Activated CD4-positive, alpha-beta T cell treated with anti-CD3 and anti-CD28 coated beads, Interleukin-2, amount 10 ng/mL, durations not matched to agents 7 days and 5 days (primary cell): ENCODE measurements around the gene VPS26C. TPM values are rescaled to one million over a fixed set of nuclear protein-coding genes. Genes with fewer than 3 reads are reported as not detected.
A peak's percentile ranks its signal among the peaks of the same experiment; 100 is the strongest.

Experiments used
- CTCF ChIA-PET: fragments of 350-600 bp; sonication (Branson Sonifier 250); formaldehyde crosslinking; loops from one replicate; lab custom pipeline; 2021; ENCODE audit warnings: antibody characterized with exemption; lab: Charles Lee
- POLR2A ChIA-PET: fragments of 350-600 bp; sonication (Branson Sonifier 250); formaldehyde crosslinking; loops from one replicate; lab custom pipeline; 2021; ENCODE audit warnings: antibody characterized with exemption; lab: Charles Lee
- DNase-seq: peaks from one replicate; pipeline ENCODE4 v3.0.0-alpha.2; 2020
- H3K27ac Mint-ChIP-seq: one replicate; pipeline ENCODE4 v1.8.0; 2021; ENCODE audit warnings: mild to moderate bottlenecking, moderate library complexity, mixed read lengths
- H3K27me3 Mint-ChIP-seq: one replicate; pipeline ENCODE4 v1.8.0; 2021; ENCODE audit warnings: mixed read lengths
- H3K36me3 Mint-ChIP-seq: one replicate; pipeline ENCODE4 v1.8.0; 2021; ENCODE audit warnings: low read depth, mixed read lengths
- H3K4me1 Mint-ChIP-seq: one replicate; pipeline ENCODE4 v1.8.0; 2021; ENCODE audit warnings: mixed read lengths
- H3K4me3 Mint-ChIP-seq: one replicate; pipeline ENCODE4 v1.8.0; 2021; ENCODE audit warnings: mild to moderate bottlenecking, moderate library complexity, mixed read lengths
- H3K9me3 Mint-ChIP-seq: one replicate; pipeline ENCODE4 v1.8.0; 2021; ENCODE audit warnings: mixed read lengths
- total RNA-seq, 2 experiments: library from RNA; stranded (reverse); gene quantifications; one replicate each; pipeline ENCODE4 v1.2.3, GENCODE V29; 2021

The VPS26C gene
- total RNA-seq, 2 experiments from 2014 or later = 80.1 to 85.6 TPM

DNA sequence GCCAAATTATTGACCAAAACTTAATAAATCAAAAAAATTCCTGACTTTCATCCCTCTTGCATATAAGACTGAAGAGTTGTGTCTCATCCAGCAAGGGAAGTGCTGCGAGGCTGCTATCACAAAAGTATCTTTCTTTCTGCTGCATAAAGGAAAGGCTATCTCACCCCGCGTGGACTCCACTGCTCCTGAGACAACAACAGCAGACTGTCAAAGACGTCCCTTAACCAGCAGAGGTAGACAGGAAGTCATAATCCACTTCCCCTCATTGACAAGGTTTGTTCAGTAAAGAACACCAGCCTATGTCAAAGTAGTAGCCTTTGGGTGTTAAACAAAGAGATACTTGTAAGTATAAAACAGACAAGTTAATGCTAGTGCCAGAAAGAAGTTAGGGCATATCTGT, 29.4 kb downstream of the VPS26C start:
- peak overlapping the region; percentile 85 for H3K27ac Mint-ChIP-seq
- H3K36me3 Mint-ChIP-seq = peaks cover 48% of the 10 kb centered on the region
- no peaks in the 10 kb centered on the region for H3K27me3 Mint-ChIP-seq
- H3K4me1 Mint-ChIP-seq = peaks cover 52% of the 10 kb centered on the region
- ChIA-PET POLR2A (no interaction called here), CTCF (interaction anchor here (1.2 kb wide), 1 partner anchor 12 kb away, joined by 3 read pairs; no protein-coding TSS in a partner anchor)
- H3K4me3 Mint-ChIP-seq = no peak overlapping the region
- DNase-seq = peak; percentile 30
- no peaks in the 10 kb centered on the region for H3K9me3 Mint-ChIP-seq

DNA sequence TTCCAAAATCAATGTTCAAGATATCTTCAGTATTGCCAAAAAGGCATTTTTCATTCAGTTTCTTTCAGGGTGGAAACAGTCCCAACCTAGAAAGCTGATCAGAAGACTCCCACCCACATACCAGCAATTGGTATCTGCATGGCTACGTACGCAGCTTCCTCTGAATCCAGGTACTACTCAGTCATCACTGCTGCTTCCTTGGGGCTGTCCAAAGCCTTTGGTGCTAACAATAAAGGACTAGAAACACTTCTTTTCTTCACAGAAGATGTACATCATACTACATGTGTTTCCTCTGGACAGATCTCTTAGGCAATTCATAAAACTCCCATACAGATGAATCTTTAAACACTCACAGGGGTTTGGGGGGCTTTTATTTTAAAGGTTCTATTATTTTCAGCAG, 29.8 kb downstream of the VPS26C start:
- ChIA-PET CTCF (no interaction called here), POLR2A (no interaction called here)
- no peak overlapping the region for H3K4me3 Mint-ChIP-seq
- H3K27ac Mint-ChIP-seq = peak overlapping the region; percentile 85
- no peaks in the 10 kb centered on the region for H3K9me3 Mint-ChIP-seq
- DNase-seq = no peak
- H3K4me1 Mint-ChIP-seq = peaks cover 49% of the 10 kb centered on the region
- H3K27me3 Mint-ChIP-seq = no peaks in the 10 kb centered on the region
- H3K36me3 Mint-ChIP-seq = peaks cover 52% of the 10 kb centered on the region

DNA sequence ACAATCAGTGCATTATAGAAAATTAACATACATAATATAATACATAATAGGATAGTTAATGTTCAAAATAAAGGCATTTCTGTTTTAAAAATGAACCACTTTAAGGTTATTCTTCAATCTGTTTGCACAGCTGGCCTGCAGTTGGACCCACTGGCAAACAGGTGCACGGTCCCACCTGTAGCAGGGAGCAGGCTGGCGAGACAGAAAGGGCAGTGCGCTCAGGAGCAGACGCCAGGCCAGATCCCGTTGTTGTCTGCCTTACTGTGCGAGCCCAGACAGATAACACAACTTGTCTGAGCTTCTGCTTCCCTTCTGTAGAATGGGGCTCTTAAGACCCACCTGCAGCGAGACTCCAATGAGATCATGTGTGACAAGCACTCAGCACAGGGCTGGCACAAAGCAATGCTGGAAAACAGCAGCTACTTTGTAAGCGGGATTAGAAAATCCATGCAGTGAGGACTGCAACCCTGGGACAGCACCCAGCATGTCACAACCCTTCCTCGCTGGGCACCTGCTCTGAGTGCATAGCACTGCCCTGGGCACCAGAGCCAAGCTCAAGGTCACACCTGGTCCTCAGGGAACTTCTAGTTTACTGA, 33.5 kb downstream of the VPS26C start:
- ChIA-PET CTCF (interaction anchor here (0.7 to 2.2 kb wide), 3 partner anchors 10 to 13 kb away, joined by 3 to 4 read pairs (median 4); no protein-coding TSS in a partner anchor), POLR2A (no interaction called here)
- Mint-ChIP-seq H3K4me1 (peaks cover 27% of the 10 kb centered on the region), H3K27ac (no peak overlapping the region), H3K9me3 (no peaks in the 10 kb centered on the region), H3K36me3 (peaks cover 51% of the 10 kb centered on the region), H3K27me3 (no peaks in the 10 kb centered on the region), H3K4me3 (no peak overlapping the region)
- DNase-seq = no peak

DNA sequence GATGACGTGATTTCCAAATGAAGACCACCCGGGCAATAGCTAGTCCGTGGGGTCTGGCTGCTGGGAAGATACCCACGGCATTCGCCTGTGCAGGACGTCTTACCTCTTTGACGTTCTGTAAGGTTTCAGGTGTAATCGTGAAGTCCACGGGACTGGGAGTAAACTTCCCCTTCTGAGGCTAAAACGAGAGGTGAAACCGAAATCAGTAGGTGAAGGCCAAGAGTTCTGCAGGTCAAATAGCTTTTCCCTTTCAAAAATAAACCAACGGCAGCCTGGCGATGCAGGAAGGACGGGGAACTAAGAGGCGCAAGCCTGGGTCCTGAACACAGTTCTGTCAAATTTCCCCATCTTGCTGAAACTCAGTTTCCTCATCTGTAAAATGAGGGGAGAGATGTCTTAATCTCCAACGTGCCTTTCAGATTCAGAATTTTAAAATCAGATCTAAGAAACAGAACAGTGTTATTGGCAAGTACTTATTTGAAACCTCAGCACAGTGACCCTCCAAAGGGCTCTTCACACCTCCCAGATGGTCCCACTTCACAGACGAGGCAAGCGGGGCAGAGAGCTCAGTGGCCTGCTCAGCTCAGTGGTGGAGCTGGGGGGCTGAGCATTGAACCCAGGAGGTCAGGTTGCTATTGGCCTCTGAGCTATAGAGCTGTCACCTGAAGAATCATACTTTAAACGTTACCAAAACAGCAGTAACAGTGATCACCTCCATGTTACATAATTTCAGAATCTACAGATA, 34.7 kb downstream of the VPS26C start:
- H3K4me3 Mint-ChIP-seq = no peak overlapping the region
- CTCF ChIA-PET = interaction anchor here (2.2 kb wide), 1 partner anchor 11 kb away, joined by 4 read pairs; no protein-coding TSS in a partner anchor
- H3K27me3 Mint-ChIP-seq = no peaks in the 10 kb centered on the region
- POLR2A ChIA-PET = no interaction called here
- no peaks in the 10 kb centered on the region for H3K9me3 Mint-ChIP-seq
- no peak for DNase-seq
- peaks cover 52% of the 10 kb centered on the region for H3K36me3 Mint-ChIP-seq
- no peak overlapping the region for H3K27ac Mint-ChIP-seq
- H3K4me1 Mint-ChIP-seq = peaks cover 15% of the 10 kb centered on the region

DNA sequence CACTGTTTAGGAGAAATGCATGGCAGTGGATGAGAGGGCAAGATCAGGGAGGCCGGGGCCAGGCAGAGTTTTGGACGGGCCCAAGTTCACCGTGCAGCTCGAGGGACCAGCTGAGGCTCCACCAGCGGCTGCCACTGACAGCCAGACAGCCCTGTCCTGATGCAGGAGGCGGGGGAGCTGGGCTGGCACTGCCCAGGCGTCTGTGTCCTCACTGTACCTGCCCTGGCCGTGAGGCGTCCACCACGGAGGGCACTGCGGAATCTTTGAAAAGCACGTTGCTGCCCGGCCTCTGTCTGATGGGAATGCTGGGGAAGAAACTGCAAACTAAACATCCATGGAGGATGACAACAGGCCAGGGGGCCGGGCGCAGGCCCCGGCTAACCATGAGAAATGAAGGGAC, 35.5 kb downstream of the VPS26C start:
- Mint-ChIP-seq H3K4me3 (no peak overlapping the region), H3K4me1 (peaks cover 13% of the 10 kb centered on the region), H3K27me3 (no peaks in the 10 kb centered on the region), H3K36me3 (peaks cover 48% of the 10 kb centered on the region), H3K9me3 (no peaks in the 10 kb centered on the region), H3K27ac (no peak overlapping the region)
- DNase-seq = no peak
- ChIA-PET CTCF (interaction anchor here (0.5 to 0.9 kb wide), 2 partner anchors 15 to 24 kb away, joined by 3 to 4 read pairs; no protein-coding TSS in a partner anchor), POLR2A (no interaction called here)

DNA sequence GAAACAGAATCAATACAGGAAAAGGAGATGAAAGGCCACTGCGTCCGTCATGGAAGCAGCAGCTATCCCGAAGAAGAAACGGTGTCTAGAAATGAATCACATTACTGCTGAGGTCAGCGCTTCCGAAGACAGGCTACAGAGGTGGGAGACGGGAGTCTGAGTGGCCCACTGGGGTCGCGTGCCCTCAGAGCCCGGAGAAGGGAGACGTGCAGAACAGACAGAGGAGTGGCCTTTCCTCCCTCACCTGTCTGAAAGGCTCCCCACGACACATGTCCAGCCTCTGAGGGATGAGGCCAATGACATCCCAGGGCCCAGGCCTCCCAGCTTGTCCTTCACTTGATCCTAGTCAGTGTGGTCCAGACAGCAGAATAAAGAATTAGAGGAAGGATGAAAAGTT, 35.9 kb downstream of the VPS26C start:
- peaks cover 48% of the 10 kb centered on the region for H3K36me3 Mint-ChIP-seq
- ChIA-PET CTCF (interaction anchor here (0.5 to 0.9 kb wide), 2 partner anchors 16 to 25 kb away, joined by 3 to 4 read pairs; no protein-coding TSS in a partner anchor), POLR2A (no interaction called here)
- H3K9me3 Mint-ChIP-seq = no peaks in the 10 kb centered on the region
- no peak overlapping the region for H3K4me3 Mint-ChIP-seq
- H3K4me1 Mint-ChIP-seq = peaks cover 15% of the 10 kb centered on the region
- H3K27me3 Mint-ChIP-seq = no peaks in the 10 kb centered on the region
- no peak overlapping the region for H3K27ac Mint-ChIP-seq
- DNase-seq = no peak

DNA sequence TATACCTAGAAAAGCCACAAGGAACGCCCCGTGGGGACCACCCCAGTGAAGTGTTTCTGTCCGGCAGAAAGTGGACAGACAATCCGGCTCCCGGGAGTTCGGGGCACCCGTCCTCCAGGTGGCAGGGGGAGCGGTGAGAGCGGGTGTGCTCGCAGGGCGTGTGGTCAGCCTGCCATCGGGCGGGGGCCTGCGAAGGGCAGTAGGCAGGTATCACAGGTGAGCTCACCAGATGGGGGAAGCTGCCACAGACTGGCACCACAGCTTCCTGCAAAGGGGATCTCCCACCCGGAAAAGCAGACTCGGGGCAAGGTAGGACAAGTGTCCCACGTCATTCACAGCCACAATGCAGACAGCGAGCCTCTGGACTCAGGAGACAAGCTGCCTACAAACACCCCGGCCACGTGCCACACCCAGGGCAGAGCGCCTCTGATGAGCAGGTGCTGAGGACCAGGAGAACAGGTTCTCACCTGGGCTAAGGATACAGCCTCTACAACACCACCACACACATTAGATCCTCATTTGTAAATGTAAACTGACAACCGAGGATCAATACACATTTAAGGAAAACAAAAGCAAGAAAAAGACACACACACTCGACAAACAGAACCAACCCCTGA, 36.4 kb downstream of the VPS26C start:
- H3K27ac Mint-ChIP-seq = no peak overlapping the region
- POLR2A ChIA-PET = no interaction called here
- no peaks in the 10 kb centered on the region for H3K9me3 Mint-ChIP-seq
- CTCF ChIA-PET = interaction anchor here (0.8 to 1.0 kb wide), 3 partner anchors 10 to 23 kb away, joined by 3 to 4 read pairs (median 3); no protein-coding TSS in a partner anchor
- peaks cover 49% of the 10 kb centered on the region for H3K36me3 Mint-ChIP-seq
- H3K27me3 Mint-ChIP-seq = no peaks in the 10 kb centered on the region
- no peak for DNase-seq
- H3K4me1 Mint-ChIP-seq = peaks cover 18% of the 10 kb centered on the region
- H3K4me3 Mint-ChIP-seq = no peak overlapping the region

DNA sequence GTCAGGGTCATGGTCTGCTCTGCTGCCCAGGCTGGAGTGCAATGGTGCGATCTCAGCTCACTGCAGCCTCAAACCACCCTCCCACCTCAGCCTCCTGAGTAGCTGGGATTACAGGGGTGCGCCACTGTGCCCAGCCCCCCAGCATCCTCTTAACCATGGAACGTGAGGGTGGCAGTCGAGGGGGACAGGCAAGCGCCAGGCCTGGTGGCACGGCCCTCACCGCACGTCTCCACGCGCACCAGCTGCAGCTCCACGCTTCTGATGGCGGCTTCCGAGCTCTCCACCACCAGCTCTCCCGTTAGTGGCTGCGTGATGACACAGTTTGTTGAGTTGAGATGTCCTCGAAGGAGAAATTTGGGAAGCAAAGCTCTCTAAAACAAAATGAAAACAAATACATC, 39.1 kb downstream of the VPS26C start:
- ChIA-PET CTCF (interaction anchor here (0.7 to 1.3 kb wide), 2 partner anchors 16 to 43 kb away, joined by 3 read pairs; no protein-coding TSS in a partner anchor), POLR2A (no interaction called here)
- H3K4me3 Mint-ChIP-seq = no peak overlapping the region
- peak overlapping the region; percentile 60 for H3K27ac Mint-ChIP-seq
- peaks cover 74% of the 10 kb centered on the region for H3K36me3 Mint-ChIP-seq
- peaks cover 44% of the 10 kb centered on the region for H3K4me1 Mint-ChIP-seq
- DNase-seq = no peak
- no peaks in the 10 kb centered on the region for H3K27me3 Mint-ChIP-seq
- peaks cover under 1% of the 10 kb centered on the region for H3K9me3 Mint-ChIP-seq

DNA sequence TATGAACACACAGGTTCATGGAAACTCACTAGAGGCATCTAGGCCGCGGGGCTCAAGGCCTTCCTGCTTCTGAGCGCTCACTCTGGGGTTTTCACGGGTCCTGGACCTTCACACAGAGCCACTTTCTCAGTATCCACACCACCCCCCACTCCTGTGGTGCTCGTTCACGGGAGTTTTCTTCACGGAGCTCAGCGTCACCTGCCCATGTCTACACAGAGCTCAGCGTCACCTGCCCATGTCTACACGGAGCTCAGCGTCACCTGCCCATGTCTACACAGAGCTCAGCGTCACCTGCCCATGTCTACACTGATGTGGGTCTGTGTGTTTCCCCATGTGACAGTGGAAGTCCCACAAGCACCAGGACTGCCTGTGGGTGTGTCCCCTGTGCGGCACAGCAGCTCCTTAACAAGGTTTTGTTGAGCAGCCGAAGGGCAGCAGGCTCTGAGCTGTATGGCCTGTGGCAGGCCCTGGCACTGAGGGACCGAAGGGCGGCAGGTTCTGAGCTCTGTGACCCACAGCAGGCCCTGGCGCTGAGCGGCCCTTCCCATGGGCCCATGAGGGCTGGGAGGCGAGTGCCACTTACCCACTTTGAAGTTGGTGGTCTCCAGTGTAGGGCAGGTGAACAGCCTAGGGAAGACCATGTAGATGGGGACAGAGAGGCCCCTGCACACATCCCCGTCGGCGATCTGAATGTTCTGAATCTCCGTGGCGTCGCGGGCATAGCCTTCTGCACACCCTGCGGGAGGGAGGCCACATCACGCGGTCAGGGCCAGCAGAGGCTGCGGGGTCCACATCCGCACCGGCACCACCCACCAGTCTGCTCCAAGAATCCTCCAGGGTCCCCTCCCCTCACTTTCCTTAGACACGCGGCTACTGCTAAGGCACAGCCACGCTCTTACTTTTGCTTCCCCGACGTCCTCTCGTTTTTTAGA, 39.8 kb downstream of the VPS26C start:
- ChIA-PET POLR2A (no interaction called here), CTCF (interaction anchor here (1.3 kb wide), 1 partner anchor 17 kb away, joined by 3 read pairs; no protein-coding TSS in a partner anchor)
- Mint-ChIP-seq H3K9me3 (peaks cover 2% of the 10 kb centered on the region), H3K27me3 (no peaks in the 10 kb centered on the region), H3K4me1 (peaks cover 49% of the 10 kb centered on the region), H3K4me3 (no peak overlapping the region), H3K36me3 (peaks cover 73% of the 10 kb centered on the region), H3K27ac (peak overlapping the region; percentile 87)
- DNase-seq = no peak

DNA sequence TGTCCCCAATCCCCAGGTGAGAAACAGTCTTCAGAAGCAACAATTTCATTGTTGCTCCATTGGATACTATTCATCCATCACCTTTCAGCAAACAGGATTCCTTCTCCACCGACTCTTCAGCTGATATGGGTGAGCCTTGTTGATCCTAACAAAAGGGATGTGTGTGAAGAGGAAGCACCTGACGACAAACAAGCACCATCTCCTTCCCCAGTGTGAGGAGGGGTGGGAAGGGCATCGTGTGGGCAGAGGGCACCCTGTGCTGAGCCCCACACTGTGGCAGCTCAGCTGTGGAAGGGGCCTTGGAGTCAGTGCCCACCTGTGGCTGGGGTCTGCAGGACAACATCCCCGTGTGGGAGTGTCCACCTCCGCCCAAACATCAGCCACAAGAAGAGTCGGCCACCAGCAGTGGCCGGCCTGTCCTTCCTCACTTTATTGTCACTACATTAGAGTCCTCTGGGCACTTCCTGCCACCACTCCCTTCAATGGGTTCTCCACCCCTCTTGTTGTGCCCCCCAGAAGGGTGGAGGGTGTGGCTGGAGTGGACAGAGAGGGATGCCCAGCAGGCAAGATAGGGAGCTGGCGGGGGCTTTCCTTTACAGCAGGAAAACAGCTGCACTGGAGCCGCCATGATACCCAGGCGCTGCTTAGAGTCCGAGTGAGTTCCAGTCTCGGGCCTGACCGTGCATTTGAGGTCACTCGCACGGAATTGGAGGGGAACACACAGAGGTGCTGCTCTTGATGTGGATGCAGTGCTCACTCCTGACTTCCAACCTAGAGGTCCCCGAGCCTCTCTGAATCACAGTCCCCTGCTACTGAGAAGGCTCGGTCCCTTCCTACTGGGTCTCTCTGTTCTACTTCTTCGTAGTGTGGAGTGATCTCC, 40.9 kb downstream of the VPS26C start:
- H3K36me3 Mint-ChIP-seq = peaks cover 74% of the 10 kb centered on the region
- peaks cover 4% of the 10 kb centered on the region for H3K9me3 Mint-ChIP-seq
- no peaks in the 10 kb centered on the region for H3K27me3 Mint-ChIP-seq
- H3K27ac Mint-ChIP-seq = peak overlapping the region; percentile 87
- DNase-seq = no peak
- peak overlapping the region; percentile 60 for H3K4me3 Mint-ChIP-seq
- peaks cover 57% of the 10 kb centered on the region for H3K4me1 Mint-ChIP-seq
- CTCF ChIA-PET = interaction anchor here (1.0 to 1.1 kb wide), 3 partner anchors 17 to 38 kb away, joined by 3 to 5 read pairs (median 3); no protein-coding TSS in a partner anchor
- POLR2A ChIA-PET = interaction anchor here (0.6 kb wide), 1 partner anchor 41 kb away, joined by 3 read pairs; the partner anchor contains the start of gene VPS26C
